ENCODE data around the gene CA11.
"Not testable (repeated sequence)": the region's sequence is repeated elsewhere in the genome, so short reads cannot be mapped to it uniquely, and the experiment has no call there.

CA11 gene

DNA sequence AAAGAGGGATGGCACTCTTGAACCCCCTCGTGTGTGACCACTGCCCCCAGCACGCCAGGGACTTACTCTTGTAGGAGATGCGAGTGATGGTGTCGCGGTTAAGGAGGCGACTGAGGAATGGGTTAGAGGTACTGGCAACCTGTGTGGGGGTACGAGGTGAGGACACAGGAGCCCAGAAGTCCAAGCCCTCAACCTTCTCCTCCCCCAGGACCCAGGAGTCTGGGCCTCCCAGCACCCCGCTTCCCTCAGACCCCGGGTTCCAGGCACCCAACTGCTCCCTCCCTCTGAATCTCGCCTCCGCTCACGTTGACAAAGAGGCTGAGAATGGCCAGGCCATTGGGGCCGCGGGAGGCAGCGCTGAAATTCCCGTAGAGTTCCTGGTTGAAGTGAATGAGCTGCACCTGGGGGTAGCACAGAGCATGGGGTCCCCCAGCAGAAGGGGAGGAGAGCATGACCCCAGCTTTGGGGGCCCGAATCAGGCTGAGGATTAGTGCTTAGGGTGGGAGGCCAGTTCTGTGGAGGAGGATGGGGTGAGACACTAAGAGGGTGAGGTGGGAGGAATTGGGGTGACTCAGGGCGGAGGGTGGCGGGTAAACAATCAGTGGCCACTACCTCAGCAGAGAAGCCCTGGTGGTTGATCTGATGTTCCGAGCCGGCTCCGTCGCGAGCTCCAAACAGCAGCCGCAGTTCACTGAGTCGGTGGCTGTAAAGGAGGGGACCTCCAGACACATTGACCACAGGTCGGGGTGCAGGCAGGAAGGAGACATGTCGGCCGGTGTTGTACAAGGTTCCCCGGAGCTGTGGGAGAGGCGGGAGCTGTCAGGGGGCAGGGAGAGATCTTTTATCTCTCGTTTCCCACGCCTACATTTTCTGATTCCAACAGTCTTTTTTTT, 6.3 kb downstream of the CA11 start:
- no peak for DNase-seq

DNA sequence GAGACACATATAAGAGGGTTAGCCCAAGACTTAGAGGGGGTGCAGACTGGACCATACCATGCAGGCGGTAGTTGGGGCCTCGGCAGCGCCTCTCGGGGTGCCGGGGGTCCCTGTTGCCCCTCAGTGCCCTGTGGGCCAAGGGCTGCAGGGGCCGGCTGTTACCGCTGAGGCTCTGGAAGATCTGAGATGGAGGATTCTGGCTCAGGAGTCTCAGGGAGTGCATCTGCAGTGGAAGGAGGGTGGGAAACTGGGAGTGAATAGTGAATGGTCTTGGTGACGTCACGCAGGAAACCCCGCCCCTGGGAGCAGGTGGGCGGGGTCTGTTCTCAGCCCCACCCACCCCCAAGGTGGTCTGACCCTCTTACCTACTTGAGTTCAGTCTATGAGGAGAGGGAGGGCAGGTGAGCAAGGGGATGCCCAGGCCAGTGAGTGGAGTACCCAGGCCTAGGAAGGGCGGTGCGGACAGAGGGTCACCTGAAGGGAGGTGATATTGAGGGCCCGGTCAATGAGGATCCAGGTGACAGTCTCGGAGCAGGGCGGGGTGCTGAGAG, 7.1 kb downstream of the CA11 start:
- no peak for DNase-seq

- peak; percentile 67 for DNase-seq
Observed at GRCh38 chr19:48637948-48638830, 7.8 kb downstream of the CA11 start.

DNA sequence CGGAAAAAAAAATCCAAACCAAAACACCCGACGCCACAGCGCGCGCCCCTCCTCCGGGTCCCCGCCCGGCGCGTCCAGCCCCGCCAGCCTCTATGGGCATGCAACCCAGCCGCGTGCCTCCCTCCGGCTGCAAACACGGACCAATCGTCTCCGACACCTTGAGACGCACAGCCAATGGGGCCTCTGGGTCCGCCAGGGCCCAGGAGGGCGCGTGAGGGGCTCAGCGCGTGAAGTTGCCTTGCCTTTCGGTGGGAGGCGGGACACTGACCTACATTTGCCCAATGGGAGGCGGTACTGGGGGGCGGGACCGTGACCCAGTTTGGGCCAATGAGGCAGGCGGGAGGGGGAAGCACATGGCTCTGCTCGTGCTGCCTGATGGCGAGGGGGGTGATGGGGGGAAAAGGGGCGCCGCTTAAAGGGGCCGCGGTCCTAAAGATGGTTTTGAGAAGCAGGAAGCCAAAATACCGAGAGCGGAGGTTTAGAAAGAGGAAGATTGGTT, 8.5 kb downstream of the CA11 start:
- peak; percentile 98 for DNase-seq

DNA sequence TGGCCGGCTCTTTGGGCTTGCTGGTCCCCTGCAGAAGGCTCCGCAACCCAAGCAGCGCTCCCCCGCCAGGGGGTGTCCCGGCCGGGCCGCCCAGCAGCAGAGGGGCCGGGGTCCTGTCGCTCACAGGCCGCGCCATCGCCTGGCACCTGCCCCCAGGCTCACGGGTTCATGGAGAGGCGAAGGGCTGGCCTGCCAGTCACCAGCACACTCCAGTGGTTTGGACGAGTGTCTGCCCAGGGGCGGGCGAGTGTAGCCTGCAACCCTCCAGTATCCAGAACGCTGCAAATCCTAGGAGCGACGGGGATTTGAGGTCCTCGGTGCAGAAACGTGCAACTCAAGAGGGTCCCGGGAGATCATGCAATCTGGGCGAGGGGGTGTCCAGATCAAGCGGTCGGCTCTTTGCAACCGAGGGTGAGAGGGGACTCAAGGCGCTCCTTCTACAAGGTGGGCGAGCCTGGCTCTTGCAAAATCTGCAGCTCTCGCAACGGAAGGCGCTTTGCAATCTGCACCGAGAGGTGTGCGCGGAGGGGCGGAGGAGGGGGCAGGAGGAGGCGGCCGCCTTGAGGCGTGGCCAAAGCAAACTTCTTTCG, 9.0 kb downstream of the CA11 start, which contains the start of gene DBP:
Gene DBP, minus strand, starts transcription at position 521 of the 590 bp plus-strand sequence. Its CDS starts 385 bp downstream, at position 136.
- DNase-seq, result no peak

- DNase-seq, result no peak
Observed at GRCh38 chr19:48635966-48636858, 9.8 kb downstream of the CA11 start.

GRCh38 chr19:48635263-48635965, 10.6 kb downstream of the CA11 start:
- DNase-seq, result peak; percentile 73

DNA sequence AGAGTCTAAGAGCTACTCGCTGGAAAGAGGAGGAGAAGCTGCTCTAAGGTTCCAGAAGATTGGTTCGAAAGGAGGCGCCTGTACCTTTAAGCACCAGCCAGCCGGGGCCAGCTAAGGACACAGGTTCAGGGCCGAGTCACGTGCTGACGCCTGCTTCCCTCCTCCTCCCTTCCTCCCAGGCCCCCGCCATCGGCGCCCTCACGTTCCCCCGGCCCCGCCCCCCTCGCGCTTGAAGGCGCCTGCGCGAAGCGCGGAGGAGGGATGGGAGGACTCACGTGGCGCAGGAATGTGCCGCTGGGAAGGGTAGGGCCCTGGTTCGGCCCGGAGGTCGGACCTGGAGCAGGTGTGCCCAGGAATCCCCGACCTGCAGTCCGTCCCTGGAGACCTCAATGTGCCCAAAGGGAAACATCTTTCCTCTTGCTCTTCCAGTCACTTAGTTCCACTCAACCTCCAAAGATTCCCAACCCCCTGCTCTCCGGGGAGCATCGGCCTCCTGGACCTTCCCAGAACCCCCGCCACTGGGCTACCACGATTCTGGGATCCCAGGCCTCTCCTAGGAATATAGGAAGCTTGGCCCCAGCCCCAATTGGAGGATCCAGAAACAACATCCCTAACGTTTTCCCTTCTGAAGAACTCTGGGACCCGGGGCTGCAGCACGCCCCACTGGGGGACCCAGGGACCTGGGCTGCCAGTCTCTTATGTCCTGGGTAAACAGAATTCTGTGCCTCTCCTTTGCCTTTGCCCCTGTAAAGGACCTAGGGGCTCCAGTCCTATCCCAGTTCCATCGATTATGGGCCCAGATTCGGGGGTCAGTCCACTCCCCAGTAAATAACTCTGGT, 11.3 kb downstream of the CA11 start:
- peak; percentile 82 for DNase-seq

DNA sequence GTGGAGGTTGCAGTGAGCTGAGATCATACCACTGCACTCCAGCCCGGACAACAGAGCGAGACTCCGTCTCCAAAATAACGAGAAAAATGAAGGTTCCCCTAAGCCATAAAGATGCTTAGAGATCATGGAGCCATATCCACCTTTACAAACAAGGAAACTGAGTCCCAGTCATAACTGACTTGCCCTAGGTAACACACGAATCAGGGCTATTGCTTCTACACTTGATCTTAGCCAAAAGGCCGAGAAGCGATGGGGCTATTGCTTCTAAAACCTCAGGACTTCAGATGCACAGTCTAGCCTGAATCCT, 12.0 kb downstream of the CA11 start:
- no peak for DNase-seq

DNA sequence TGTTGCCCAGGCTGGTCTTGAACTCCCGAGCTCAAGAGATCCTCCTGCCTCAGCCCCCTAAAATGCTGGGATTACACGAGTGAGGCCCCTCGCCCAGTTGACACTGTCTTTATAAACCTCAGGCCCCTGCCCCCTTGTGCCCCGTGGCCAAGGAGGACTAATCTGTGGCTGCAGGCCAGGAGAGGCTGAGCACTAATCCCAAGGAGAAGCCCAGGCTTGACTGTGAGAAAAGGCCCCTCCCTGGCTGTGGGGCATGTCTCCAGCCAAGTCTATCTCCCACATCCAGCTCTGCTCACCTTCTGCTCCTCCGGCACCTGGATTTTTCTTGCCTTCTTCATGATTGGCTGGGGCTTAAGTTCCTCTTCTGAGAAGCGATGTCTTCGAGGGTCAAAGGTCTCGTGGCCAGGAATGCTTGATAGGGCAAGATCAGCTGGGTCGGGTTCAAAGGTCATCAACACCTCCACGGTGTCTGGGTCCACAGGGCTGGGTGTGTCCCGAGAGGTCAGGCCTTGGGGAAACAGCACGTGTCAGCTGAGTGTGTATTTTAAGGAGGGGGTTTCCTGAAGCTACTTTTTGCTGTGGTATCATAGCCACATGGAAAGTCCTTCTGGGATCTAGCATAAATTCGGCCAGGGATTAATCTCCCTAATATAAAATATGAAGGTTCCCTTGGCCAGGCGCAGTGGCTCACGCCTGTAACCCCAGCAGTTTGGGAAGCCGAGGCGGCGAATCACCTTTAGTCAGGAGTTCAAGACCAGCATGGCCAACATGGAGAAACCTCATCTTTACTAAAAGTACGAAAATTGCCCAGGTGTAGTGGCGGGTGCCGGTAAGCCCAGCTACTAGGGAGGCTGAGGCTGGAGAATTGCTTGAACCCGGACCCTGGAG, 12.6 kb downstream of the CA11 start:
- no peak for DNase-seq

DNA sequence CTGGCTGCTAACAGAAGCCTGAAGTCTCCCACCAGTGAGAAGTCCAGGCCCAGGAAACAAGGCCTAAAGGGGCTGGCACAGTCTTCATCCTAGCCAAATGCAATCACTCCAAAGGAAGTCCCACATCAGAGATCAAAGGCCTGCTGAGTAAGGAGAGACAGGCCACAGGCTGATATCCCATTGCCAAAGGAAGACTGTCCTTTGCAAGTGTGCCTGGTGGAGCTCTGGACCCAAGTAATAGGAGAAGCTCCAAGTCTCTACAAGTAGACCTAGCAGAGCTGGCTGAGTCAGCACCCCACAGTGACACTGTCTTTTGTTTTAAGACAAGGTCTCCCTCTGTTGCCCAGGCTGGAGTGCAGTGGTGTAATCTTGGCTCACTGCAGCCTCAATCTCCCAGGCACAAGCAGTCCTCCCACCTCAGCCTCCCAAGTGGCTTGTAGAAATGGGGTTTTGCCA, 13.3 kb downstream of the CA11 start:
- DNase-seq, result no peak

- not testable (repeated sequence) for DNase-seq
Observed at GRCh38 chr19:48632286-48632685, 13.7 kb downstream of the CA11 start.

GRCh38 chr19:48631225-48631624, 14.8 kb downstream of the CA11 start:
- DNase-seq, result no peak

DNA sequence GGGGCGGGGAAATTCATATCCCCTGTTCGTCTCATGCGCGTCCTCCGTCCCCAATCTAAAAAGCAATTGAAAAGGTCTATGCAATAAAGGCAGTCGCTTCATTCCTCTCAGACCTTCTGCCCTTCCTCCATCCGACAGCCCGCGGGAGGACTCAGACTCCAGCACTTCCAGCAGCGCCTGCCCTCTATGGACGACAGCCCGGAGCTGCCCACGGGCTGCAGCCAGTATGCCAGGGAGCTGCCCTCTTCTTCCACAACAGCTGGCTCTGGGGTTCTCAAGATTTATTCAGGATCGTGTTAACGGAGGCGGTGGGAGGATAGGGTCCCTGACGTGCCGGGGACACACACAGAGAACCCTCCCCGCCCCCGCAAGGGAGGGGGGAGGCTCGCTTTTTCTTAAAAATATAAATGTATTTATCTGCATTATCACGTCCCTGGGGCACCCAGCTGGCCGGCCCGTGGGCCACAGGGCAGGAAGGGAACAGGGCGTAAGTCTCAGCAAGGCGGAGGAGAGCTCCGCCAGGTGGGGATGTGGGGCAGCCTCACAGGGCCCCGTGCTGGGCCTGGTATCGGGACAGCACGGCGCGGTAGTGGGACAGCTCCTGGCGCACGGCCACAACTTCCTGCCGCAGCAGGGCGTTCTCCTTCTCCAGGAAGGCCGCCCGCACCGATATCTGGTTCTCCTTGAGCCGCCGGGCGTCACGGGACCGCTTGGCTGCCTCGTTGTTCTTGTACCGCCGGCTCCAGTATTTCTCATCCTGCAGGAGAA, 15.5 kb downstream of the CA11 start:
- no peak for DNase-seq

GRCh38 chr19:48629599-48630295, 16.2 kb downstream of the CA11 start:
- no peak for DNase-seq

- DNase-seq, result no peak
Observed at GRCh38 chr19:48629297-48629598, 16.7 kb downstream of the CA11 start.

DNA sequence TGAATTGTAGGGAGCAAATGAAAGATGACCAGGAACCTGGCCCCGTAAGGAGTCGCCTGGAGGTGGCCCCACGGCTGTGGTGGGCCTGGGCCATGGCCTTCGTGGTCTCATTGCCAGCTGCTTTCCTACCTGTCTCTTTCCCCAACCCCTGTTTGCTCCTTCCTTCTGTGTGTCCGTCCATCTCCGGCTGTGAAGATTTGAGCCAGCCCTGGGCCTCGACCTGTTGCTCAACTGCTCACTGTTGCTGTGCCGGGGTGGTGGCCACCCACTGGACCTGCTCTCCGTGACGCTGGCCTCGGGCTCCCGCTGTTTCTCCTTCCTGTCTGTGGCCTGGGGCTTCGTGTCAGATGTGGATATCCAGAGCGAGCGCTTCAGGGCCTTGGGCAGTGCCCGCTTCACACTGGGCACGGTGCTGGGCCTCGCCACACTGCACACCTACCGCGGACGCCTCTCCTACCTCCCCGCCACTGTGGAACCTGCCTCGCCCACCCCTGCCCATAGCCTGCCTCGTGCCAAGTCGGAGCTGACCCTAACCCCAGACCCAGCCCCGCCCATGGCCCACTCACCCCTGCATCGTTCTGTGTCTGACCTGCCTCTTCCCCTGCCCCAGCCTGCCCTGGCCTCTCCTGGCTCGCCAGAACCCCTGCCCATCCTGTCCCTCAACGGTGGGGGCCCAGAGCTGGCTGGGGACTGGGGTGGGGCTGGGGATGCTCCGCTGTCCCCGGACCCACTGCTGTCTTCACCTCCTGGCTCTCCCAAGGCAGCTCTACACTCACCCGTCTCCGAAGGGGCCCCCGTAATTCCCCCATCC, 17.3 kb downstream of the CA11 start:
- DNase-seq, result no peak
